ENCODE results near the gene SVEP1. TPM values are rescaled to one million over a fixed set of nuclear protein-coding genes. Genes with fewer than 3 reads are reported as not detected.

Gene SVEP1
- total RNA-seq, 1 donor from 2014 or later: 0.10 TPM

DNA sequence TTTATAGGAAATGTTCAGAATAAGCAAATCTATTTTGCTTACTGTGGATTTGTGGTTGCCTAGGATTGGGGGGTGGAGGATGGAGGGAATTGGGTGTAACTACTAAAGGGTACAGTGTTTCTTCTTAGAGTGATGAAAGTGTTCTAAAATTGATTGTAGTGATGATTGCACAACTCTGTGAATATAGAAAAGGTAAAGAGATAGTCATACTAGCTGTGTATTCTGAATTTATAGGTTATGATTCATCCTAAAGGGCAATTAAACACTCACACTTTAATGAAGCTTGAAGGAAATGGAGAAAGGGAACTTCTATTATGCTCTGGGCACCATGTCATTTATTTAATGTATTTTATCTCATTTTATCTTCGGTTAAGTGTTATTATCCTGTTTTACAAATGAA lies 251.8 kb downstream of the SVEP1 start:
- no peak overlapping the region for H3K27ac Mint-ChIP-seq (ENCODE audit: unreplicated experiment)
- H3K36me3 Mint-ChIP-seq (ENCODE audit: unreplicated experiment): no peaks in the 10 kb centered on the region
- H3K9me3 Mint-ChIP-seq (ENCODE audit: unreplicated experiment): peaks cover 2% of the 10 kb centered on the region
- TF ChIP-seq, protein P1, sequence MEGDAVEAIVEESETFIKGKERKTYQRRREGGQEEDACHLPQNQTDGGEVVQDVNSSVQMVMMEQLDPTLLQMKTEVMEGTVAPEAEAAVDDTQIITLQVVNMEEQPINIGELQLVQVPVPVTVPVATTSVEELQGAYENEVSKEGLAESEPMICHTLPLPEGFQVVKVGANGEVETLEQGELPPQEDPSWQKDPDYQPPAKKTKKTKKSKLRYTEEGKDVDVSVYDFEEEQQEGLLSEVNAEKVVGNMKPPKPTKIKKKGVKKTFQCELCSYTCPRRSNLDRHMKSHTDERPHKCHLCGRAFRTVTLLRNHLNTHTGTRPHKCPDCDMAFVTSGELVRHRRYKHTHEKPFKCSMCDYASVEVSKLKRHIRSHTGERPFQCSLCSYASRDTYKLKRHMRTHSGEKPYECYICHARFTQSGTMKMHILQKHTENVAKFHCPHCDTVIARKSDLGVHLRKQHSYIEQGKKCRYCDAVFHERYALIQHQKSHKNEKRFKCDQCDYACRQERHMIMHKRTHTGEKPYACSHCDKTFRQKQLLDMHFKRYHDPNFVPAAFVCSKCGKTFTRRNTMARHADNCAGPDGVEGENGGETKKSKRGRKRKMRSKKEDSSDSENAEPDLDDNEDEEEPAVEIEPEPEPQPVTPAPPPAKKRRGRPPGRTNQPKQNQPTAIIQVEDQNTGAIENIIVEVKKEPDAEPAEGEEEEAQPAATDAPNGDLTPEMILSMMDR (IDR thresholded peaks at IDR 0.05; ENCODE audit: partially characterized antibody, unreplicated experiment): no peak
- no peaks in the 10 kb centered on the region for H3K4me1 Mint-ChIP-seq (ENCODE audit: low read depth, unreplicated experiment)
- DNase-seq: no peak
- no peaks in the 10 kb centered on the region for H3K27me3 Mint-ChIP-seq (ENCODE audit: unreplicated experiment)
- no peak overlapping the region for H3K4me3 Mint-ChIP-seq (ENCODE audit: unreplicated experiment)

- Mint-ChIP-seq H3K4me3 (ENCODE audit: unreplicated experiment) (no peak overlapping the region), H3K36me3 (ENCODE audit: unreplicated experiment) (no peaks in the 10 kb centered on the region), H3K27me3 (ENCODE audit: unreplicated experiment) (no peaks in the 10 kb centered on the region), H3K4me1 (ENCODE audit: low read depth, unreplicated experiment) (no peaks in the 10 kb centered on the region), H3K27ac (ENCODE audit: unreplicated experiment) (no peak overlapping the region), H3K9me3 (ENCODE audit: unreplicated experiment) (no peaks in the 10 kb centered on the region)
- TF ChIP-seq, protein P1 (IDR thresholded peaks at IDR 0.05; ENCODE audit: partially characterized antibody, unreplicated experiment): no peak
- no peak for DNase-seq
Measured at GRCh38 chr9:110323818-110324217, 255.7 kb downstream of the SVEP1 start.

- no peak overlapping the region for H3K4me3 Mint-ChIP-seq (ENCODE audit: unreplicated experiment)
- H3K27ac Mint-ChIP-seq (ENCODE audit: unreplicated experiment): no peak overlapping the region
- H3K27me3 Mint-ChIP-seq (ENCODE audit: unreplicated experiment): no peaks in the 10 kb centered on the region
- H3K9me3 Mint-ChIP-seq (ENCODE audit: unreplicated experiment): no peaks in the 10 kb centered on the region
- DNase-seq: no peak
- H3K4me1 Mint-ChIP-seq (ENCODE audit: low read depth, unreplicated experiment): peaks cover 2% of the 10 kb centered on the region
- H3K36me3 Mint-ChIP-seq (ENCODE audit: unreplicated experiment): no peaks in the 10 kb centered on the region
- TF ChIP-seq, protein P1 (IDR thresholded peaks at IDR 0.05; ENCODE audit: partially characterized antibody, unreplicated experiment): no peak
Measured at GRCh38 chr9:110320651-110321445, 258.7 kb downstream of the SVEP1 start.

DNA sequence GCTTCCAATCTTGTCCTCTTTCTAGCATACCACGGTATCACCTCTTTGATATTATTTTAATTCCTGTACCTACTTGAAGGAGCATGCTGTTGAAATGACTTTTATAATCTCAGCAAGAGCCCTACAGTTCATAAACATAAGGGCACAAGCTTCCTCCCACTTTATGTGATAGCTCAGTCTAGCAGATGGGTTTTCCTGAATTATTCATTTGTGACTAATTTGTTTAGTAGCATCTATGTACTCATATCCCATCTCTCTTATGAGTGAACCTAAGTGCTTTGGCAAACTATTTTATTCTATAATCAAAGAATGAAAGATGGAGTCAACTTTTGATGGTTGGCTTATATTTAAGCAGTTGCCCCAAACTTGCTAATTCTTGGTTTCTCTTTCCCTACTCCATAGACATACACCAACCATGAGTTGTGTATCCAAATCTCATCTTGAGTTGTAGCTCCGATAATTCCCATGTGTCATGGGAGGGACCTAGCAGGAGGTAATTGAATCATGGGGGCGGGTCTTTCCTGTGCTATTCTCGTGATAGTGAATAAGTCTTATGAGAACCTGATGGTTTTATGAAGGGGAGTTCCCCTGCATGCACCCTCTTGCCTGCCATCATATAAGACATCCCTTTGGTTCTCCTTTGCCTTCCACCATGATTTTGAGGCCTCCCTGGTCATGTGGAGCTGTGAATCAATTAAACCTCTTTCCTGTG lies 259.6 kb downstream of the SVEP1 start:
- no peak for DNase-seq
- no peaks in the 10 kb centered on the region for H3K27me3 Mint-ChIP-seq (ENCODE audit: unreplicated experiment)
- H3K4me1 Mint-ChIP-seq (ENCODE audit: low read depth, unreplicated experiment): peaks cover 2% of the 10 kb centered on the region
- H3K36me3 Mint-ChIP-seq (ENCODE audit: unreplicated experiment): no peaks in the 10 kb centered on the region
- H3K4me3 Mint-ChIP-seq (ENCODE audit: unreplicated experiment): no peak overlapping the region
- TF ChIP-seq, protein P1 (IDR thresholded peaks at IDR 0.05; ENCODE audit: partially characterized antibody, unreplicated experiment): no peak
- H3K9me3 Mint-ChIP-seq (ENCODE audit: unreplicated experiment): no peaks in the 10 kb centered on the region
- H3K27ac Mint-ChIP-seq (ENCODE audit: unreplicated experiment): no peak overlapping the region

DNA sequence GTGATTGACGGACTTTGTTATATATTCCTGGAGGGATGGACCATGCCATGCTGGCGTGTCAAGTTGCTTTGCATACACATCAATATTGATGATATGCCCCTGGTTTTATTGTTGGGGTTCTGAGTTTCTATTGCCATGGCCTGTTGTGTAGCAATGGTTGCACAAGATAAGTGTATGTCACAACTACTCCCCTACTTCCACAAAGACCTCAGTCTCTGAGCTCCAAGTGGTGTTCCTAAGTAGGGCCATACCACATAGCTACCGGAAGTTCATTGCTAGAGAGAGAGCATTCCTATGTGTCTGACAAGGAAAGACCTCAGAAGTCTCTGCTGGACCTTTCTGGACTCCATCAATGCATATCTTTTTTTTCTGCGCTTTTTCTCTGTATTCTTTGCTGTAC lies 261.6 kb downstream of the SVEP1 start:
- no peak overlapping the region for H3K4me3 Mint-ChIP-seq (ENCODE audit: unreplicated experiment)
- no peak for DNase-seq
- no peaks in the 10 kb centered on the region for H3K36me3 Mint-ChIP-seq (ENCODE audit: unreplicated experiment)
- H3K4me1 Mint-ChIP-seq (ENCODE audit: low read depth, unreplicated experiment): peaks cover 2% of the 10 kb centered on the region
- no peaks in the 10 kb centered on the region for H3K9me3 Mint-ChIP-seq (ENCODE audit: unreplicated experiment)
- no peaks in the 10 kb centered on the region for H3K27me3 Mint-ChIP-seq (ENCODE audit: unreplicated experiment)
- TF ChIP-seq, protein P1 (IDR thresholded peaks at IDR 0.05; ENCODE audit: partially characterized antibody, unreplicated experiment): no peak
- no peak overlapping the region for H3K27ac Mint-ChIP-seq (ENCODE audit: unreplicated experiment)
